GM23248 (cell line): Measurements from ENCODE around the gene NAGPA. TPM values are rescaled to one million over a fixed set of nuclear protein-coding genes. Genes with fewer than 3 reads are reported as not detected.

Experiments
- DNase-seq: peaks from one replicate; pipeline ENCODE4 v3.0.0-alpha.2; 2015
- H2AFZ ChIP-seq: fragments of 200-600 bp; sonication (generic); 2 replicates; pipeline ENCODE4 v1.6.1; 2016; ENCODE audit warnings: antibody characterized with exemption
- H3F3A ChIP-seq: fragments of 200-600 bp; sonication (generic); 2 replicates; pipeline ENCODE4 v1.6.1; 2016; ENCODE audit warnings: mild to moderate bottlenecking, antibody characterized with exemption, mixed run types; ENCODE audit not compliant: insufficient read depth
- H3K27ac ChIP-seq: fragments of 200-600 bp; sonication (generic); 2 replicates; pipeline ENCODE4 v1.5.1; 2016; ENCODE audit warnings: mild to moderate bottlenecking
- H3K27me3 ChIP-seq: fragments of 200-600 bp; sonication (generic); replicated peaks from 2 replicates; pipeline ENCODE4 v1.6.1; 2016; ENCODE audit warnings: mild to moderate bottlenecking; ENCODE audit not compliant: insufficient read depth
- H3K36me3 ChIP-seq: fragments of 200-600 bp; sonication (generic); 2 replicates; pipeline ENCODE4 v1.6.1; 2016; ENCODE audit warnings: low read depth, mild to moderate bottlenecking
- H3K4me1 ChIP-seq: fragments of 200-600 bp; sonication (generic); 2 replicates; pipeline ENCODE4 v1.6.1; 2016; ENCODE audit warnings: mild to moderate bottlenecking; ENCODE audit not compliant: insufficient read depth
- H3K4me2 ChIP-seq: fragments of 200-600 bp; sonication (generic); one replicate; pipeline ENCODE4 v1.6.1; 2016; ENCODE audit warnings: mild to moderate bottlenecking; ENCODE audit not compliant: unreplicated experiment
- H3K4me3 ChIP-seq: fragments of 200-600 bp; sonication (generic); 2 replicates; pipeline ENCODE4 v1.5.1; 2016; ENCODE audit warnings: mild to moderate bottlenecking
- H3K79me2 ChIP-seq: fragments of 200-600 bp; sonication (generic); 2 replicates; pipeline ENCODE4 v1.6.1; 2016; ENCODE audit warnings: mild to moderate bottlenecking; ENCODE audit not compliant: insufficient read depth
- H3K9ac ChIP-seq: fragments of 200-600 bp; sonication (generic); 2 replicates; pipeline ENCODE4 v1.6.1; 2016; ENCODE audit warnings: mild to moderate bottlenecking
- H3K9me2 ChIP-seq: fragments of 200-600 bp; sonication (generic); 2 replicates; pipeline ENCODE4 v1.6.1; 2016; ENCODE audit warnings: mixed run types, mild to moderate bottlenecking, moderate library complexity; ENCODE audit not compliant: insufficient read depth
- H3K9me3 ChIP-seq: fragments of 200-600 bp; sonication (generic); one replicate; pipeline ENCODE4 v1.6.1; 2017; ENCODE audit warnings: low read depth
- H4K20me1 ChIP-seq: fragments of 200-600 bp; sonication (generic); 2 replicates; pipeline ENCODE4 v1.6.0; 2016; ENCODE audit not compliant: insufficient read depth
- EZH2 ChIP-seq: fragments of 200-600 bp; sonication (generic); IDR thresholded peaks from 2 replicates; pipeline ENCODE4 v1.6.1; 2018; ENCODE audit warnings: antibody characterized with exemption, mild to moderate bottlenecking; ENCODE audit not compliant: insufficient read depth, poor library complexity, severe bottlenecking
- EZH2phosphoT487 ChIP-seq: fragments of 200-600 bp; sonication (generic); IDR thresholded peaks from 2 replicates; pipeline ENCODE4 v1.6.1; 2018; ENCODE audit warnings: antibody characterized with exemption, moderate library complexity, mild to moderate bottlenecking, low read depth; ENCODE audit not compliant: insufficient read depth
- WGBS, 2 experiments: methylation state at CpG; one replicate each; pipeline ENCODE4 v1.1.6; 2015 to 2017; ENCODE audit warnings: low lambda C conversion rate in 2 of 2, low coverage in 1 of 2; ENCODE audit errors: missing lambda C conversion rate in 2 of 2; 5-methylcytosine and 5-hydroxymethylcytosine counted together
- in situ Hi-C: fragments of 300-500 bp; cut with MboI; formaldehyde crosslinking; loops from 2 replicates; pipeline ENCODE4 v1.15.0; 2020
- polyA plus RNA-seq: library from polyadenylated mRNA; unstranded; fragments of >200 nt; fragmentation: Nextera tagmentation; extraction: Ambion mirVana; gene quantifications from 2 replicates; pipeline ENCODE4 v1.2.1, GENCODE V29; 2016
- total RNA-seq: library from RNA; depleted of rRNA; stranded (reverse); fragments of >200 nt; shearing (Covaris generic); gene quantifications from 2 replicates; pipeline ENCODE4 v1.2.3, GENCODE V29; 2014

Gene NAGPA
- total and polyA plus RNA-seq, 2 experiments from 2014 or later, result 16.3 to 61.0 TPM

DNA sequence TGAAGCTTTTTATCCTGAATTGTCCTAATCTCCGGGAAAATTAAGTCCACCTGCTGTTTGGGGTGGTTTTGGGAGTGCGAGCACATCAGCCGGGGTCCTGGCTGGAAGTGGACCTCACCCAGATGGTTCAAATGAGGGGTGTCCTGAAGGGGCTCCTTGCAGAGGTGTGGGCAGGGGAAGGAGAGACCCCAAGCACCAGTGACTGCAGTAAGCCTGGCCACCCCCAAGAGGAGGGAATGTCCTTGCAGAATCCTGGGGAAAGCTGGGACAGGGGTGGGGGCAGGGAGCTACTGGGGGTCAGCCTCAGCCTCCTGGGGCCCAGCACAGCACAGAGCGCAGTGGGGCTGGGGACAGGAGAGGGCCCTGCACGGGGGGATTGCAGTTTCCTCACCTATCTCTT lies 29.4 kb downstream of the NAGPA start:
- no peaks in the 10 kb centered on the region for H4K20me1 ChIP-seq
- H3K36me3 ChIP-seq, result no peaks in the 10 kb centered on the region
- H3K4me1 ChIP-seq, result no peaks in the 10 kb centered on the region
- no peak for DNase-seq
- WGBS, 2 experiments, result 59 to 83% methylated on average over 3 to 5 of the region's 5 CpGs
- no peaks in the 10 kb centered on the region for H3K9me3 ChIP-seq
- H3K27ac ChIP-seq, result no peak overlapping the region
- H3K4me3 ChIP-seq, result no peak overlapping the region
- no peaks in the 10 kb centered on the region; the same call in 1 of the 2 replicates for H3K27me3 ChIP-seq
- H3K9ac ChIP-seq, result no peak overlapping the region
- in situ Hi-C loops, result no loop called here
- no peak overlapping the region for H3K4me2 ChIP-seq
- no peaks in the 10 kb centered on the region for H3F3A ChIP-seq
- H3K9me2 ChIP-seq, result no peaks in the 10 kb centered on the region
- no peaks in the 10 kb centered on the region for H3K79me2 ChIP-seq
- H2AFZ ChIP-seq, result no peak overlapping the region
- no peak for TF ChIP-seq EZH2

DNA sequence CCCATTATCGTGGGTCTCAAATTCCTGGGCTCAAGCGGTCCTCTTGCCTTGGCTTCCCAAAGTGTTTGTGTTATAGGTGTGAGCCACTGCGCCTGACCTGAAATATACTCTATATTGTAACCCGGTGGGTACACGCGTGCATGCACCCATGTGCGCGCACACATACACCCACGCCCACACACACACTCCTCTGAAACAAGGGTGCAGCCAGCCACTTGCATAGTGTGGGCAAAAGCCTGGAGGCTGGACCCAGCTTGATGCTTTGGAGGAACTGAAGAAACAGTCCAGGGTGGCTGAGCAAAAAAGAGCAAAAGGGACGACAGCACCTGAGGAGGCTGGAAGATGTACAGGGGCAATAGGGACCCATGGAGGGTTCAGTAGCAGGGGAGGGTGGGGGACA lies 29.9 kb downstream of the NAGPA start:
- Histone ChIP-seq H3K9me3 (no peaks in the 10 kb centered on the region), H3K4me3 (no peak overlapping the region), H3K27ac (no peak overlapping the region), H3K36me3 (no peaks in the 10 kb centered on the region), H3F3A (no peaks in the 10 kb centered on the region), H3K4me2 (no peak overlapping the region), H3K79me2 (no peaks in the 10 kb centered on the region), H2AFZ (no peak overlapping the region), H4K20me1 (no peaks in the 10 kb centered on the region), H3K9me2 (no peaks in the 10 kb centered on the region), H3K27me3 (no peaks in the 10 kb centered on the region; the same call in 1 of the 2 replicates), H3K9ac (no peak overlapping the region), H3K4me1 (no peaks in the 10 kb centered on the region)
- 74 to 82% methylated on average over 10 of the region's 10 CpGs for whole genome bisulfite sequencing, 2 experiments
- no peak for DNase-seq
- TF ChIP-seq EZH2 (no peak), EZH2phosphoT487 (no peak)
- in situ Hi-C loops, result no loop called here

DNA sequence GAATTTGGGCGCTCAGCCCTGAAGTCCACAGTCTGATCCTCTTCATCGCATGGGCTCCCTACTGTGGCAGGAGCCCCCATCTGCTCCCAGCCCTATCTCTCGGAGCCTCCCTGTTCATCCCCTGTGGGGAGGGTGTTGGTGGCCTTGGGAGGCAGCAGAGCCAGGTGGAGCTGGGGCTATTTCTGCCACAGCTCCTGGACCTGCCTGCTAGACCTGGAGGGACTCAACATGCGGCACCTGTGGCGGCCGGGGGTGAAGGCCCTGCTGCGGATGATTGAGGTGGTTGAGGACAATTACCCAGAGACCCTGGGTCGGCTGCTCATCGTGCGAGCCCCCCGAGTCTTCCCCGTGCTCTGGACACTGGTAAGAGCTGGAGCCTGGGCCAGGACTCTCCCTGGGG lies 30.5 kb downstream of the NAGPA start:
- Histone ChIP-seq H3F3A (no peaks in the 10 kb centered on the region), H3K9ac (no peak overlapping the region), H3K9me3 (no peaks in the 10 kb centered on the region), H3K9me2 (no peaks in the 10 kb centered on the region), H3K4me3 (no peak overlapping the region), H3K36me3 (no peaks in the 10 kb centered on the region), H3K4me2 (no peak overlapping the region), H2AFZ (no peak overlapping the region), H4K20me1 (no peaks in the 10 kb centered on the region), H3K27me3 (no peaks in the 10 kb centered on the region; the same call in 1 of the 2 replicates), H3K4me1 (no peaks in the 10 kb centered on the region), H3K27ac (no peak overlapping the region), H3K79me2 (no peaks in the 10 kb centered on the region)
- TF ChIP-seq EZH2, result no peak
- TF ChIP-seq EZH2phosphoT487, result no peak
- no peak for DNase-seq
- in situ Hi-C loops, result no loop called here
- WGBS, 2 experiments, result 59 to 61% methylated on average over 12 of the region's 12 CpGs

DNA sequence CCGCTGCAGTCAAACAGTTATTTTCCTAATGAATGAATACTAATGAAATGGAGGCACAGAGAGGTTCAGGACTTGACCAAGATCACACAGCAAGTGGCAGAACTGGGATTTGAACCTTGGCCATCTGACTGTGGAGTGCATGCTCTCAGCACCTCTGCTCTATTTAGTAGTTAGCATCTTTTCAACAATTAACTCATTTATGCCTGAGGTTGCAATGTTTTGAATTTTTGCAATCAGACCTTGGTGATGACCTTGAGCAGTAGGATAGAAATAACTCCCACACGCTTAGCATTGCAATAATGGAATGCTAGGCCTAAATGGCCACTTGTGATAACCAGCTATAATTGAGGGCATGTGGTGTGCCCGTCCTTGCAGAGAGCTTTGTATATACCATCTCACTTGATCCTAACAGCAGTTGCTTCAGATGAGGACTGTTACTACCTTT lies 31.0 kb downstream of the NAGPA start:
- H3K4me1 ChIP-seq, result no peaks in the 10 kb centered on the region
- H3K27me3 ChIP-seq, result no peaks in the 10 kb centered on the region; the same call in 1 of the 2 replicates
- H3K27ac ChIP-seq, result no peak overlapping the region
- H3K9ac ChIP-seq, result no peak overlapping the region
- H3K79me2 ChIP-seq, result no peaks in the 10 kb centered on the region
- TF ChIP-seq EZH2phosphoT487 (no peak), EZH2 (no peak)
- in situ Hi-C loops, result no loop called here
- H2AFZ ChIP-seq, result no peak overlapping the region
- no peaks in the 10 kb centered on the region for H3K9me3 ChIP-seq
- H3K9me2 ChIP-seq, result no peaks in the 10 kb centered on the region
- H4K20me1 ChIP-seq, result no peaks in the 10 kb centered on the region
- H3K4me2 ChIP-seq, result no peak overlapping the region
- H3K4me3 ChIP-seq, result no peak overlapping the region
- 55 to 56% methylated on average over 3 of the region's 3 CpGs for WGBS, 2 experiments
- H3K36me3 ChIP-seq, result no peaks in the 10 kb centered on the region
- no peaks in the 10 kb centered on the region for H3F3A ChIP-seq
- no peak for DNase-seq

DNA sequence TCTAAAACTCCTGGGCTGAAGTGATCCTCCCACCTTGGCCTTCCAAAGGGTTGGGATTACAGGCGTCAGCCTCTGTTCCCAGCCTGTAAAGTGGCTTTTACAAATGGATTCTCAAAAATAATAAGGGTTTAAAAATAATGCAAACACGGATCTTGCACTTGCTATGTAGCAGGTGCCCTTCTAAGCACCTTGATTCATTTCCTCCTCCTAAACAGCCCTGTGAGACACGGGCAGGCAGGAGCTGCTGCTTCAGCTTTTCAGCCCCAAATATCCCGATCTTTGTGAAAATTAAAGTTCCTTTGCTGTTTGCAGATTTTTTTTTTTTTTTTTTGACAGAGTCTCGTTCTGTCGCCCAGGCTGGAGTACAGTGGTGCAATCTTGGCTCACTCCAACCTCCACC lies 31.7 kb downstream of the NAGPA start:
- 49 to 51% methylated on average over 6 of the region's 6 CpGs for WGBS, 2 experiments
- no peaks in the 10 kb centered on the region for H3K9me3 ChIP-seq
- H2AFZ ChIP-seq, result no peak overlapping the region
- no peak for DNase-seq
- H3K4me3 ChIP-seq, result no peak overlapping the region
- H3K79me2 ChIP-seq, result no peaks in the 10 kb centered on the region
- no peaks in the 10 kb centered on the region; the same call in 1 of the 2 replicates for H3K27me3 ChIP-seq
- no peaks in the 10 kb centered on the region for H4K20me1 ChIP-seq
- in situ Hi-C loops, result no loop called here
- no peaks in the 10 kb centered on the region for H3K4me1 ChIP-seq
- H3K9ac ChIP-seq, result no peak overlapping the region
- TF ChIP-seq EZH2, result no peak
- no peak for TF ChIP-seq EZH2phosphoT487
- H3K4me2 ChIP-seq, result no peak overlapping the region
- H3F3A ChIP-seq, result no peaks in the 10 kb centered on the region
- no peaks in the 10 kb centered on the region for H3K36me3 ChIP-seq
- H3K27ac ChIP-seq, result no peak overlapping the region
- H3K9me2 ChIP-seq, result no peaks in the 10 kb centered on the region
